Measurements from ENCODE around the gene OR51B2.
"Not testable (repeated sequence)": the region's sequence is repeated elsewhere in the genome, so short reads cannot be mapped to it uniquely, and the experiment has no call there.

The OR51B2 gene

GRCh38 chr11:5324197-5324596 is at the start of gene OR51B2:
OR51B2 (minus strand) TSS chr11:5324297; CDS start chr11:5324297, 0 bp downstream.
- no peak for DNase-seq (ENCODE audit: low read depth, low spot score)
- no peak within 1 kb of the TSS for H3K27ac ChIP-seq

- no peak for DNase-seq (ENCODE audit: low read depth, low spot score)
- H3K27ac ChIP-seq, result no peak overlapping the region
These were observed 45.7 kb upstream of the OR51B2 start for GRCh38 chr11:5369789-5370188.

- no peak for DNase-seq (ENCODE audit: low read depth, low spot score)
- H3K27ac ChIP-seq, result no peak overlapping the region
These were observed 44.5 kb upstream of the OR51B2 start for GRCh38 chr11:5368502-5369043.

- DNase-seq (ENCODE audit: low read depth, low spot score), result no peak
- H3K27ac ChIP-seq, result no peak overlapping the region
These were observed 43.5 kb upstream of the OR51B2 start for GRCh38 chr11:5367448-5368074.

GRCh38 chr11:5366856-5367255 is 42.8 kb upstream of the OR51B2 start:
- no peak for DNase-seq (ENCODE audit: low read depth, low spot score)
- no peak overlapping the region for H3K27ac ChIP-seq

- DNase-seq (ENCODE audit: low read depth, low spot score); H3K27ac ChIP-seq: not testable (repeated sequence)
These were observed 42.3 kb upstream of the OR51B2 start for GRCh38 chr11:5366365-5366764.

- DNase-seq (ENCODE audit: low read depth, low spot score), result no peak
- no peak overlapping the region for H3K27ac ChIP-seq
These were observed 40.1 kb upstream of the OR51B2 start for GRCh38 chr11:5364214-5364613.

- DNase-seq (ENCODE audit: low read depth, low spot score), result no peak
- no peak overlapping the region for H3K27ac ChIP-seq
These were observed 39.6 kb upstream of the OR51B2 start for GRCh38 chr11:5363679-5364078.

- H3K27ac ChIP-seq, result no peak overlapping the region
- DNase-seq (ENCODE audit: low read depth, low spot score), result no peak
These were observed 38.0 kb upstream of the OR51B2 start for GRCh38 chr11:5362017-5362625.

GRCh38 chr11:5356031-5356430 is 31.9 kb upstream of the OR51B2 start:
- DNase-seq (ENCODE audit: low read depth, low spot score); H3K27ac ChIP-seq: not testable (repeated sequence)

- DNase-seq (ENCODE audit: low read depth, low spot score), result no peak
- H3K27ac ChIP-seq, result no peak within 1 kb of the TSS
These were observed 27.1 kb upstream of the OR51B2 start, which contains the start of gene OR51B6 for GRCh38 chr11:5351208-5351607. OR51B6 (plus strand) TSS chr11:5351508; CDS start chr11:5351508, 0 bp downstream.

- no peak for DNase-seq (ENCODE audit: low read depth, low spot score)
- H3K27ac ChIP-seq, result no peak overlapping the region
These were observed 25.5 kb upstream of the OR51B2 start for GRCh38 chr11:5349550-5349949.

GRCh38 chr11:5348551-5349194 is 24.6 kb upstream of the OR51B2 start:
- no peak for DNase-seq (ENCODE audit: low read depth, low spot score)
- no peak overlapping the region for H3K27ac ChIP-seq

- no peak for DNase-seq (ENCODE audit: low read depth, low spot score)
- H3K27ac ChIP-seq, result no peak overlapping the region
These were observed 21.7 kb upstream of the OR51B2 start for GRCh38 chr11:5345831-5346230.

- no peak for DNase-seq (ENCODE audit: low read depth, low spot score)
- H3K27ac ChIP-seq, result no peak within 1 kb of the TSS
These were observed 19.6 kb upstream of the OR51B2 start, which contains the start of gene OR51B5 for GRCh38 chr11:5343474-5344335. OR51B5 (minus strand) TSS chr11:5343524; CDS start chr11:5343524, 0 bp downstream.

GRCh38 chr11:5339771-5340322 is 15.8 kb upstream of the OR51B2 start:
- no peak overlapping the region for H3K27ac ChIP-seq

GRCh38 chr11:5337253-5337652 is 13.2 kb upstream of the OR51B2 start:
- H3K27ac ChIP-seq; DNase-seq (ENCODE audit: low read depth, low spot score): not testable (repeated sequence)

More at GRCh38 chr11:5339771-5340322, 15.8 kb upstream of the OR51B2 start:
- no peak for DNase-seq (ENCODE audit: low read depth, low spot score)

GRCh38 chr11:5336331-5336730 is 12.2 kb upstream of the OR51B2 start:
- DNase-seq (ENCODE audit: low read depth, low spot score), result no peak
- H3K27ac ChIP-seq, result no peak overlapping the region

GRCh38 chr11:5335170-5335569 is 11.1 kb upstream of the OR51B2 start:
- no peak overlapping the region for H3K27ac ChIP-seq

GRCh38 chr11:5317292-5317691 is 6.8 kb downstream of the OR51B2 start:
- DNase-seq (ENCODE audit: low read depth, low spot score), result no peak
- no peak overlapping the region for H3K27ac ChIP-seq

More at GRCh38 chr11:5335170-5335569, 11.1 kb upstream of the OR51B2 start:
- no peak for DNase-seq (ENCODE audit: low read depth, low spot score)
